Measurements from ENCODE around the gene EIF2S2.

The EIF2S2 gene

GRCh38 chr20:34099675-34100074 is 12.4 kb downstream of the EIF2S2 start:
- H3K27me3 ChIP-seq (ENCODE audit: control insufficient read depth in 1 of 2, insufficient read depth in 1 of 2, low read length in 2 of 2): no peaks in the 10 kb centered on the region
- no peak overlapping the region for H3K4me3 ChIP-seq (ENCODE audit: insufficient read depth in 1 of 2, low read depth in 1 of 2, low read length in 2 of 2)
- WGBS: 100% methylated on average over 3 of the region's 5 CpGs
- no peak overlapping the region for H4K8ac ChIP-seq (ENCODE audit: low read length)
- no peaks in the 10 kb centered on the region for H3K9me3 ChIP-seq (ENCODE audit: control insufficient read depth, low read length)
- H2AFZ ChIP-seq (ENCODE audit: low read depth, low read length): no peak overlapping the region
- H3K23ac ChIP-seq (ENCODE audit: low read length in 2 of 2): no peak overlapping the region
- no peak overlapping the region for H3K9ac ChIP-seq (ENCODE audit: low read length)
- no peak overlapping the region for H4K91ac ChIP-seq (ENCODE audit: low read length)
- peaks cover 40 to 96% of the 10 kb centered on the region in 2 experiments for H3K36me3 ChIP-seq (ENCODE audit: control insufficient read depth in 1 of 2, insufficient read depth in 2 of 2, low read depth in 1 of 2, low read length in 2 of 2)
- H3K14ac ChIP-seq (ENCODE audit: low read length in 2 of 2): no peak overlapping the region
- H2AK5ac ChIP-seq (ENCODE audit: low read length, severe bottlenecking): no peak overlapping the region
- H3K4me1 ChIP-seq (ENCODE audit: control insufficient read depth, insufficient read depth, low read depth, low read length): no peaks in the 10 kb centered on the region
- H2BK15ac ChIP-seq (ENCODE audit: low read depth, poor library complexity, severe bottlenecking): no peak overlapping the region
- no peak overlapping the region for H2BK12ac ChIP-seq (ENCODE audit: low read length in 2 of 2)
- H3K18ac ChIP-seq (ENCODE audit: low read depth in 1 of 2, low read length in 2 of 2): no peak overlapping the region
- H3K27ac ChIP-seq (ENCODE audit: low read length, poor library complexity, severe bottlenecking): no peak overlapping the region
- H2BK120ac ChIP-seq (ENCODE audit: low read depth, low read length): no peak overlapping the region
- DNase-seq: no peak
- H3K79me1 ChIP-seq (replicated peaks; ENCODE audit: low read length, poor library complexity, severe bottlenecking): peaks cover 17% of the 10 kb centered on the region
- no peak overlapping the region for H3K4ac ChIP-seq (ENCODE audit: low read depth in 1 of 2, low read length in 2 of 2)
- H2BK5ac ChIP-seq (ENCODE audit: low read depth, low read length, poor library complexity, severe bottlenecking): no peak overlapping the region
- no peak overlapping the region for H3K4me2 ChIP-seq (ENCODE audit: low read length, poor library complexity, severe bottlenecking)

- Histone ChIP-seq H3K36me3 (ENCODE audit: control insufficient read depth in 1 of 2, insufficient read depth in 2 of 2, low read depth in 1 of 2, low read length in 2 of 2) (peaks cover 40 to 96% of the 10 kb centered on the region in 2 experiments), H2BK15ac (ENCODE audit: low read depth, poor library complexity, severe bottlenecking) (no peak overlapping the region), H3K23ac (ENCODE audit: low read length in 2 of 2) (no peak overlapping the region), H3K9me3 (ENCODE audit: control insufficient read depth, low read length) (no peaks in the 10 kb centered on the region), H3K18ac (ENCODE audit: low read depth in 1 of 2, low read length in 2 of 2) (no peak overlapping the region), H4K91ac (ENCODE audit: low read length) (no peak overlapping the region), H3K9ac (ENCODE audit: low read length) (no peak overlapping the region), H3K4me3 (ENCODE audit: insufficient read depth in 1 of 2, low read depth in 1 of 2, low read length in 2 of 2) (no peak overlapping the region), H3K4ac (ENCODE audit: low read depth in 1 of 2, low read length in 2 of 2) (no peak overlapping the region), H3K27ac (ENCODE audit: low read length, poor library complexity, severe bottlenecking) (no peak overlapping the region), H3K14ac (ENCODE audit: low read length in 2 of 2) (no peak overlapping the region), H2BK12ac (ENCODE audit: low read length in 2 of 2) (no peak overlapping the region), H3K27me3 (ENCODE audit: control insufficient read depth in 1 of 2, insufficient read depth in 1 of 2, low read length in 2 of 2) (no peaks in the 10 kb centered on the region), H2BK5ac (ENCODE audit: low read depth, low read length, poor library complexity, severe bottlenecking) (no peak overlapping the region), H3K79me1 (replicated peaks; ENCODE audit: low read length, poor library complexity, severe bottlenecking) (peaks cover 17% of the 10 kb centered on the region), H2AFZ (ENCODE audit: low read depth, low read length) (no peak overlapping the region), H4K8ac (ENCODE audit: low read length) (no peak overlapping the region), H2BK120ac (ENCODE audit: low read depth, low read length) (no peak overlapping the region), H3K4me1 (ENCODE audit: control insufficient read depth, insufficient read depth, low read depth, low read length) (no peaks in the 10 kb centered on the region), H2AK5ac (ENCODE audit: low read length, severe bottlenecking) (no peak overlapping the region), H3K4me2 (ENCODE audit: low read length, poor library complexity, severe bottlenecking) (no peak overlapping the region)
- WGBS: 95% methylated on average over 3 of the region's 3 CpGs
- DNase-seq: no peak
Measured at GRCh38 chr20:34098570-34098969, 13.5 kb downstream of the EIF2S2 start.

- Histone ChIP-seq H2BK5ac (ENCODE audit: low read depth, low read length, poor library complexity, severe bottlenecking) (no peak overlapping the region), H3K27ac (ENCODE audit: low read length, poor library complexity, severe bottlenecking) (no peak overlapping the region), H2AFZ (ENCODE audit: low read depth, low read length) (no peak overlapping the region), H2BK15ac (ENCODE audit: low read depth, poor library complexity, severe bottlenecking) (no peak overlapping the region), H3K4me2 (ENCODE audit: low read length, poor library complexity, severe bottlenecking) (no peak overlapping the region), H3K9me3 (ENCODE audit: control insufficient read depth, low read length) (no peaks in the 10 kb centered on the region), H4K8ac (ENCODE audit: low read length) (no peak overlapping the region), H3K4me3 (ENCODE audit: insufficient read depth in 1 of 2, low read depth in 1 of 2, low read length in 2 of 2) (no peak overlapping the region), H3K4ac (ENCODE audit: low read depth in 1 of 2, low read length in 2 of 2) (no peak overlapping the region), H3K23ac (ENCODE audit: low read length in 2 of 2) (no peak overlapping the region), H3K4me1 (ENCODE audit: control insufficient read depth, insufficient read depth, low read depth, low read length) (no peaks in the 10 kb centered on the region), H3K9ac (ENCODE audit: low read length) (no peak overlapping the region), H3K14ac (ENCODE audit: low read length in 2 of 2) (no peak overlapping the region), H2AK5ac (ENCODE audit: low read length, severe bottlenecking) (no peak overlapping the region), H4K91ac (ENCODE audit: low read length) (no peak overlapping the region), H2BK120ac (ENCODE audit: low read depth, low read length) (no peak overlapping the region), H3K27me3 (ENCODE audit: control insufficient read depth in 1 of 2, insufficient read depth in 1 of 2, low read length in 2 of 2) (no peaks in the 10 kb centered on the region), H3K79me1 (replicated peaks; ENCODE audit: low read length, poor library complexity, severe bottlenecking) (peaks cover 15% of the 10 kb centered on the region), H3K36me3 (ENCODE audit: control insufficient read depth in 1 of 2, insufficient read depth in 2 of 2, low read depth in 1 of 2, low read length in 2 of 2) (peaks cover 45 to 95% of the 10 kb centered on the region in 2 experiments), H2BK12ac (ENCODE audit: low read length in 2 of 2) (no peak overlapping the region), H3K18ac (ENCODE audit: low read depth in 1 of 2, low read length in 2 of 2) (no peak overlapping the region)
- 100% methylated on average over 9 of the region's 9 CpGs for WGBS
- DNase-seq: no peak
Measured at GRCh38 chr20:34096699-34097444, 15.2 kb downstream of the EIF2S2 start.

GRCh38 chr20:34095825-34096224 is 16.2 kb downstream of the EIF2S2 start:
- Histone ChIP-seq H3K36me3 (ENCODE audit: control insufficient read depth in 1 of 2, insufficient read depth in 2 of 2, low read depth in 1 of 2, low read length in 2 of 2) (peaks cover 38 to 95% of the 10 kb centered on the region in 2 experiments), H2AK5ac (ENCODE audit: low read length, severe bottlenecking) (no peak overlapping the region), H3K4me1 (ENCODE audit: control insufficient read depth, insufficient read depth, low read depth, low read length) (no peaks in the 10 kb centered on the region), H2AFZ (ENCODE audit: low read depth, low read length) (no peak overlapping the region), H3K27ac (ENCODE audit: low read length, poor library complexity, severe bottlenecking) (no peak overlapping the region), H2BK12ac (ENCODE audit: low read length in 2 of 2) (no peak overlapping the region), H3K4ac (ENCODE audit: low read depth in 1 of 2, low read length in 2 of 2) (no peak overlapping the region), H3K4me2 (ENCODE audit: low read length, poor library complexity, severe bottlenecking) (no peak overlapping the region), H2BK15ac (ENCODE audit: low read depth, poor library complexity, severe bottlenecking) (no peak overlapping the region), H3K4me3 (ENCODE audit: insufficient read depth in 1 of 2, low read depth in 1 of 2, low read length in 2 of 2) (no peak overlapping the region), H3K18ac (ENCODE audit: low read depth in 1 of 2, low read length in 2 of 2) (no peak overlapping the region), H3K23ac (ENCODE audit: low read length in 2 of 2) (no peak overlapping the region), H3K9me3 (ENCODE audit: control insufficient read depth, low read length) (no peaks in the 10 kb centered on the region), H3K14ac (ENCODE audit: low read length in 2 of 2) (no peak overlapping the region), H2BK120ac (ENCODE audit: low read depth, low read length) (no peak overlapping the region), H3K27me3 (ENCODE audit: control insufficient read depth in 1 of 2, insufficient read depth in 1 of 2, low read length in 2 of 2) (no peaks in the 10 kb centered on the region), H3K79me1 (replicated peaks; ENCODE audit: low read length, poor library complexity, severe bottlenecking) (peaks cover 13% of the 10 kb centered on the region), H2BK5ac (ENCODE audit: low read depth, low read length, poor library complexity, severe bottlenecking) (no peak overlapping the region), H3K9ac (ENCODE audit: low read length) (no peak overlapping the region), H4K8ac (ENCODE audit: low read length) (no peak overlapping the region), H4K91ac (ENCODE audit: low read length) (no peak overlapping the region)
- no peak for DNase-seq
